Measurements from ENCODE around the gene AQP1.

DNA sequence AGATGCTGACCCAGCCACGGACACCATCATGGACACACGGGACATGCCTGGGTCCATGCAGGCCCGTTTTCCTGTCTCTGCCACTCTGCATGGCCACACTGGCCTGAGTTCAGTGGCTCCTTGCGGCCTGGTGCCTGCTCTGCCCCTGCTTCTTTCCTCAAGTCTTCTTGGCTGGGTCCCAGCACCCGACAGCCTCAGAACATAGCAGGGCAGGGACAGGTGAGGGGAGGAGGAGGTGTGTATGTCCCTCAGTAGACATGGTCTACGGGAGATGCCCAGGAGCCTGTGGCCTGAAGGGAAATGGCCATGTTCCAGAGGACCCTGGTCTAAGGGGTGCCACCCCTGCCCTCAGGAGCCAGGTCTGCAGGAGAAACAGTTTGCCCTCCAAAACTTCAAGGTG, 2.2 kb upstream of the AQP1 start:
- TF ChIP-seq, protein P1, sequence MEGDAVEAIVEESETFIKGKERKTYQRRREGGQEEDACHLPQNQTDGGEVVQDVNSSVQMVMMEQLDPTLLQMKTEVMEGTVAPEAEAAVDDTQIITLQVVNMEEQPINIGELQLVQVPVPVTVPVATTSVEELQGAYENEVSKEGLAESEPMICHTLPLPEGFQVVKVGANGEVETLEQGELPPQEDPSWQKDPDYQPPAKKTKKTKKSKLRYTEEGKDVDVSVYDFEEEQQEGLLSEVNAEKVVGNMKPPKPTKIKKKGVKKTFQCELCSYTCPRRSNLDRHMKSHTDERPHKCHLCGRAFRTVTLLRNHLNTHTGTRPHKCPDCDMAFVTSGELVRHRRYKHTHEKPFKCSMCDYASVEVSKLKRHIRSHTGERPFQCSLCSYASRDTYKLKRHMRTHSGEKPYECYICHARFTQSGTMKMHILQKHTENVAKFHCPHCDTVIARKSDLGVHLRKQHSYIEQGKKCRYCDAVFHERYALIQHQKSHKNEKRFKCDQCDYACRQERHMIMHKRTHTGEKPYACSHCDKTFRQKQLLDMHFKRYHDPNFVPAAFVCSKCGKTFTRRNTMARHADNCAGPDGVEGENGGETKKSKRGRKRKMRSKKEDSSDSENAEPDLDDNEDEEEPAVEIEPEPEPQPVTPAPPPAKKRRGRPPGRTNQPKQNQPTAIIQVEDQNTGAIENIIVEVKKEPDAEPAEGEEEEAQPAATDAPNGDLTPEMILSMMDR (IDR thresholded peaks at IDR 0.05 in 4 of 5, conservative IDR thresholded peaks at IDR 0.05 in 1 of 5): no peak
- TF ChIP-seq POLR2A (IDR thresholded peaks at IDR 0.05): no peak

Data from gastrocnemius medialis (tissue), 4 donors.